Keratinocyte (primary cell): Measurements from ENCODE around the gene RIN3.

Experiments
- CTCF ChIP-seq, 3 experiments: IDR thresholded peaks in 1 of 3; conservative IDR thresholded peaks in 1 of 3; optimal IDR thresholded peaks in 1 of 3; 2 replicates in 2 of 3; 3 replicates in 1 of 3; pipeline versions ENCODE3 to v1.5.1; 2011; ENCODE audit warnings: low read length in 3 of 3, mild to moderate bottlenecking in 3 of 3, moderate library complexity in 2 of 3, control low read depth in 1 of 3, inconsistent platforms in 1 of 3; ENCODE audit not compliant: insufficient read depth in 2 of 3; ENCODE audit errors: extremely low read depth in 1 of 3
- EZH2 ChIP-seq: IDR thresholded peaks from one replicate; pipeline ENCODE4 v1.6.1; 2012; ENCODE audit warnings: inconsistent platforms, mild to moderate bottlenecking, low read length, moderate library complexity

DNA sequence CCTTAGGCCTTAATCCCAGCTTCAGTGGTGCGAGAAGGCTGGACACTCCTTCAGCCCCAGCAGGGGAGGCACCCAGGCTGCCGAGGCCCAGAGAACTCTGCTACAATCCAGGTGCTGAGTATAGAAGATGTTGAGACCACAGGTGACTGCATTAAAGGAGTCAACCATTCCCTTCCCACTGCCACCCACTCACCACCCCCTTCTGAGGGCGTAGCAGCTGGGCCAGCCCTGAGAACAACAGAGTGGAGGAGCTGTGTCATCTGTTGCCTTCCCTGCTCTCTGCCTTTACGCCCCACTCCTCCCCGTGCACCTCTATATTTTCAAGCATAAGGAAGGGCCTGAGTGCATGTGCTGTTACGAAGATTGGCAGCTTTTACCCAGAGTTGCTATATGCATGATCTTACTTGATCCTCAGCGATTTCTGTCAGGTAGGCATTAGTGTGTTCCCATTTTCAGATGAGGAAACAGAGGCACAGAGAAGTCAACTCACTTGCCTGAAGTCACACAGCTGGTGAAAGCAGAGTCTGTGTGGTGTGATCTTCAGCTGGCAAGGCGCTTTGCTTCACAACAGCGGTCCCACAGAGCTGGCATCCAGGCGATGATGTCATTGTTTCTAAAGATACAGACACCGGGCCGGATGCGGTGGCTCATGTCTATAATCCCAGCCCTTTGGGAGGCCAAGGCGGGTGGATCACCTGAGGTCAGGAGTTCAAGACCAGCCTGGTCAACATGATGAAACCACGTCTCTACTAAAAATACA lies 46.7 kb downstream of the RIN3 start:
- TF ChIP-seq CTCF (optimal IDR thresholded peaks at IDR 0.05 in 1 of 3, IDR thresholded peaks at IDR 0.05 in 1 of 3, conservative IDR thresholded peaks at IDR 0.05 in 1 of 3; ENCODE audit: extremely low read depth in 1 of 3, insufficient read depth in 2 of 3, low read length in 3 of 3) (no peak), EZH2 (no peak)
